Chondrocyte (in vitro differentiated cells): ENCODE measurements around the gene DLEC1. TPM values are rescaled to one million over a fixed set of nuclear protein-coding genes. Genes with fewer than 3 reads are reported as not detected.

Experiments used
- DNase-seq: peaks from one replicate; pipeline ENCODE4 v3.0.0; 2021; ENCODE audit warnings: mixed read lengths, low spot score
- H3K27ac Mint-ChIP-seq: one replicate; pipeline ENCODE4 v1.8.0; 2021; ENCODE audit warnings: mild to moderate bottlenecking, moderate library complexity, mixed read lengths; ENCODE audit not compliant: unreplicated experiment
- H3K27me3 Mint-ChIP-seq: 2 replicates; pipeline ENCODE4 v1.8.0; 2021; ENCODE audit warnings: low read depth, mixed read lengths
- H3K36me3 Mint-ChIP-seq: 2 replicates; pipeline ENCODE4 v1.8.0; 2021; ENCODE audit warnings: low read depth, mixed read lengths
- H3K4me1 Mint-ChIP-seq: 2 replicates; pipeline ENCODE4 v1.8.0; 2021; ENCODE audit warnings: low read depth, mild to moderate bottlenecking, mixed read lengths
- H3K4me3 Mint-ChIP-seq: one replicate; pipeline ENCODE4 v1.8.0; 2021; ENCODE audit warnings: mild to moderate bottlenecking, moderate library complexity, mixed read lengths; ENCODE audit not compliant: unreplicated experiment
- H3K9me3 Mint-ChIP-seq: 2 replicates; pipeline ENCODE4 v1.8.0; 2021; ENCODE audit warnings: low read depth, mixed read lengths
- CTCF ChIP-seq: fragments of 200-600 bp; sonication (generic); IDR thresholded peaks from 2 replicates; pipeline ENCODE4 v1.5.0; 2021; ENCODE audit warnings: antibody characterized with exemption, mild to moderate bottlenecking, moderate library complexity
- total RNA-seq: library from RNA; stranded (reverse); gene quantifications from 3 replicates; pipeline ENCODE4 v1.2.1, GENCODE V29; 2021

The DLEC1 gene
- total RNA-seq, 1 donor from 2014 or later: 0.17 TPM

- H3K4me1 Mint-ChIP-seq: peaks cover 74% of the 10 kb centered on the region
- no peaks in the 10 kb centered on the region for H3K27me3 Mint-ChIP-seq
- H3K4me3 Mint-ChIP-seq: peak overlapping the region; percentile 99
- no peaks in the 10 kb centered on the region for H3K36me3 Mint-ChIP-seq
- DNase-seq: no peak
- no peak for TF ChIP-seq CTCF
- H3K9me3 Mint-ChIP-seq: no peaks in the 10 kb centered on the region
- H3K27ac Mint-ChIP-seq: peak overlapping the region; percentile 95
These were observed 130.0 kb downstream of the DLEC1 start for GRCh38 chr3:38169027-38169317.

GRCh38 chr3:38170722-38171121 lies 131.7 kb downstream of the DLEC1 start:
- no peak for DNase-seq
- no peaks in the 10 kb centered on the region for H3K27me3 Mint-ChIP-seq
- H3K27ac Mint-ChIP-seq: peak overlapping the region; percentile 81
- no peak overlapping the region for H3K4me3 Mint-ChIP-seq
- no peaks in the 10 kb centered on the region for H3K9me3 Mint-ChIP-seq
- no peak for TF ChIP-seq CTCF
- no peaks in the 10 kb centered on the region for H3K36me3 Mint-ChIP-seq
- peaks cover 83% of the 10 kb centered on the region for H3K4me1 Mint-ChIP-seq

GRCh38 chr3:38171622-38172021 lies 132.6 kb downstream of the DLEC1 start:
- no peaks in the 10 kb centered on the region for H3K9me3 Mint-ChIP-seq
- peak overlapping the region; percentile 43 for H3K27ac Mint-ChIP-seq
- no peaks in the 10 kb centered on the region for H3K27me3 Mint-ChIP-seq
- no peak for TF ChIP-seq CTCF
- H3K4me1 Mint-ChIP-seq: peaks cover 80% of the 10 kb centered on the region
- H3K4me3 Mint-ChIP-seq: no peak overlapping the region
- H3K36me3 Mint-ChIP-seq: no peaks in the 10 kb centered on the region
- DNase-seq: no peak

Other genes with a start within 250 kb of the DLEC1 start
- gene CTDSPL, start 177.3 kb upstream of the DLEC1 start, total RNA-seq: 29.6 to 43.5 TPM (median 41.5 TPM) in 3 replicates
- 1.7 to 2.6 TPM (median 1.7 TPM) in 3 replicates for gene VILL, start 48.4 kb upstream of the DLEC1 start, total RNA-seq
- 19.0 to 28.2 TPM (median 23.6 TPM) in 3 replicates for gene PLCD1, start 9.6 kb upstream of the DLEC1 start, total RNA-seq
- 47.5 to 55.2 TPM (median 48.6 TPM) in 3 replicates for gene ACAA1, start 97.9 kb downstream of the DLEC1 start, total RNA-seq
- 9.3 to 23.7 TPM (median 22.4 TPM) in 3 replicates for gene MYD88, start 99.5 kb downstream of the DLEC1 start, total RNA-seq
- gene OXSR1, start 126.3 kb downstream of the DLEC1 start, total RNA-seq: 66.5 to 76.0 TPM (median 72.0 TPM) in 3 replicates
- 0.62 to 2.9 TPM (median 0.97 TPM) in 3 replicates for gene SLC22A13, start 226.6 kb downstream of the DLEC1 start, total RNA-seq
- gene SLC22A14, start 243.1 kb downstream of the DLEC1 start, total RNA-seq: 0.62 to 1.2 TPM (median 0.75 TPM) in 3 replicates